Osteoblast (primary cell): ENCODE data around the gene CLMP. TPM values are rescaled to one million over a fixed set of nuclear protein-coding genes. Genes with fewer than 3 reads are reported as not detected.

Experiments used
- DNase-seq: peaks from one replicate; pipeline ENCODE4 v3.0.0; 2011; ENCODE audit warnings: low spot score, mixed read lengths; ENCODE audit not compliant: insufficient read length; ENCODE audit errors: missing footprints
- H2AFZ ChIP-seq: 2 replicates; pipeline ENCODE4 v1.6.0; 2011; ENCODE audit warnings: mild to moderate bottlenecking, low read length
- H3K27ac ChIP-seq: 2 replicates; pipeline ENCODE4 v1.5.1; 2011; ENCODE audit warnings: mild to moderate bottlenecking, low read depth, low read length, moderate library complexity
- H3K27me3 ChIP-seq: 2 replicates; pipeline ENCODE4 v1.6.0; 2012; ENCODE audit warnings: mild to moderate bottlenecking, control low read depth, inconsistent platforms, low read length, moderate library complexity; ENCODE audit not compliant: insufficient read depth
- H3K36me3 ChIP-seq: 2 replicates; pipeline ENCODE4 v1.5.1; 2011; ENCODE audit warnings: mild to moderate bottlenecking, low read length, control low read depth, moderate library complexity; ENCODE audit not compliant: insufficient read depth
- H3K4me1 ChIP-seq: 2 replicates; pipeline ENCODE4 v1.5.1; 2011; ENCODE audit warnings: mild to moderate bottlenecking, low read length, control low read depth, moderate library complexity; ENCODE audit not compliant: insufficient read depth
- H3K4me2 ChIP-seq: 2 replicates; pipeline ENCODE4 v1.6.0; 2011; ENCODE audit warnings: mild to moderate bottlenecking, low read length; ENCODE audit not compliant: insufficient read depth
- H3K4me3 ChIP-seq: fragments of 200-600 bp; sonication (generic); 3 replicates; pipeline ENCODE4 v1.5.1; 2012; ENCODE audit warnings: mild to moderate bottlenecking, low read length, inconsistent platforms; ENCODE audit not compliant: insufficient read depth
- H3K79me2 ChIP-seq: 2 replicates; pipeline ENCODE4 v1.6.0; 2012; ENCODE audit warnings: mild to moderate bottlenecking, low read length, control low read depth, inconsistent platforms; ENCODE audit not compliant: insufficient read depth
- H3K9me3 ChIP-seq: 2 replicates; pipeline ENCODE4 v1.5.1; 2011; ENCODE audit warnings: low read depth, low read length, control low read depth
- H4K20me1 ChIP-seq: 2 replicates; pipeline ENCODE4 v1.6.0; 2012; ENCODE audit warnings: mild to moderate bottlenecking, low read length, control low read depth; ENCODE audit not compliant: insufficient read depth
- CTCF ChIP-seq: IDR thresholded peaks from 2 replicates; pipeline ENCODE4 v1.5.1; 2011; ENCODE audit warnings: mild to moderate bottlenecking, low read depth, low read length, moderate library complexity; ENCODE audit errors: extremely low read depth
- total RNA-seq: library from RNA; depleted of rRNA; stranded (reverse); fragments of >200 nt; gene quantifications from 2 replicates; pipeline ENCODE4 v1.2.3, GENCODE V29; 2012

The CLMP gene
- total RNA-seq, 1 donor = 210 TPM

GRCh38 chr11:123151366-123151765 is 43.7 kb downstream of the CLMP start:
- H2AFZ ChIP-seq = no peak overlapping the region
- H3K9me3 ChIP-seq = no peaks in the 10 kb centered on the region
- no peak overlapping the region for H3K4me3 ChIP-seq
- H3K27me3 ChIP-seq = no peaks in the 10 kb centered on the region
- TF ChIP-seq CTCF = no peak
- H3K27ac ChIP-seq = no peak overlapping the region
- peaks cover 52% of the 10 kb centered on the region for H3K36me3 ChIP-seq
- no peak overlapping the region for H3K4me2 ChIP-seq
- peaks cover 37% of the 10 kb centered on the region for H4K20me1 ChIP-seq
- H3K4me1 ChIP-seq = peaks cover 3% of the 10 kb centered on the region
- no peak for DNase-seq
- H3K79me2 ChIP-seq = peaks cover 98% of the 10 kb centered on the region

GRCh38 chr11:123150882-123151281 is 44.2 kb downstream of the CLMP start:
- H3K4me3 ChIP-seq = no peak overlapping the region
- peaks cover 8% of the 10 kb centered on the region for H3K4me1 ChIP-seq
- no peak for DNase-seq
- H4K20me1 ChIP-seq = peaks cover 37% of the 10 kb centered on the region
- no peak overlapping the region for H3K4me2 ChIP-seq
- H3K36me3 ChIP-seq = peaks cover 47% of the 10 kb centered on the region
- H2AFZ ChIP-seq = no peak overlapping the region
- no peak for TF ChIP-seq CTCF
- H3K27me3 ChIP-seq = no peaks in the 10 kb centered on the region
- no peak overlapping the region for H3K27ac ChIP-seq
- H3K79me2 ChIP-seq = peaks cover 98% of the 10 kb centered on the region
- no peaks in the 10 kb centered on the region for H3K9me3 ChIP-seq

- no peak for DNase-seq
- Histone ChIP-seq H3K36me3 (peaks cover 34% of the 10 kb centered on the region), H3K9me3 (no peaks in the 10 kb centered on the region), H3K4me2 (no peak overlapping the region), H2AFZ (no peak overlapping the region), H3K4me3 (no peak overlapping the region), H3K79me2 (peaks cover 97% of the 10 kb centered on the region), H3K27me3 (no peaks in the 10 kb centered on the region), H4K20me1 (peaks cover 23% of the 10 kb centered on the region), H3K4me1 (peaks cover 23% of the 10 kb centered on the region), H3K27ac (peak overlapping the region; percentile 40)
- no peak for TF ChIP-seq CTCF
Observed at GRCh38 chr11:123148965-123149364, 46.1 kb downstream of the CLMP start.

GRCh38 chr11:123145661-123146060 is 49.4 kb downstream of the CLMP start:
- no peaks in the 10 kb centered on the region for H3K27me3 ChIP-seq
- peaks cover 12% of the 10 kb centered on the region for H4K20me1 ChIP-seq

More at GRCh38 chr11:123145661-123146060, 49.4 kb downstream of the CLMP start:
- peak overlapping the region; percentile 10 for H3K4me2 ChIP-seq
- no peak overlapping the region for H2AFZ ChIP-seq
- H3K4me3 ChIP-seq = no peak overlapping the region
- peaks cover 41% of the 10 kb centered on the region for H3K36me3 ChIP-seq
- H3K9me3 ChIP-seq = no peaks in the 10 kb centered on the region
- TF ChIP-seq CTCF = no peak
- peak overlapping the region; percentile 84 for H3K27ac ChIP-seq
- H3K79me2 ChIP-seq = peaks cover 91% of the 10 kb centered on the region
- H3K4me1 ChIP-seq = peaks cover 23% of the 10 kb centered on the region
- DNase-seq = no peak
